GM19023 (cell line): ENCODE data around the gene ARHGEF5.
"Not testable (repeated sequence)": the region's sequence is repeated elsewhere in the genome, so short reads cannot be mapped to it uniquely, and the experiment has no call there.

Source experiments
- ATAC-seq: cut with Tn5 transposase; IDR thresholded peaks from one replicate; pipeline ENCODE4 v1.9.1; 2021; ENCODE audit warnings: mild to moderate bottlenecking, moderate library complexity; ENCODE audit not compliant: unreplicated experiment

ARHGEF5 gene

GRCh38 chr7:144355176-144355822 lies at the start of gene ARHGEF5:
TSS of gene ARHGEF5 (plus strand) at chr7:144355402. CDS start at chr7:144362670, 7,268 bp downstream.
- ATAC-seq: peak; percentile 68

- not testable (repeated sequence) for ATAC-seq
These were observed 45.5 kb upstream of the ARHGEF5 start for GRCh38 chr7:144309702-144310101.

- ATAC-seq: not testable (repeated sequence)
These were observed 44.0 kb upstream of the ARHGEF5 start for GRCh38 chr7:144311218-144311617.

GRCh38 chr7:144311872-144312469 lies 43.2 kb upstream of the ARHGEF5 start, which contains the start of gene OR2A1:
TSS of gene OR2A1 (plus strand) at chr7:144312419. CDS start at chr7:144318125, 5,706 bp downstream.
- not testable (repeated sequence) for ATAC-seq

GRCh38 chr7:144317537-144317936 lies 37.7 kb upstream of the ARHGEF5 start:
- ATAC-seq: not testable (repeated sequence)

GRCh38 chr7:144319547-144319946 lies 35.7 kb upstream of the ARHGEF5 start:
- not testable (repeated sequence) for ATAC-seq

- not testable (repeated sequence) for ATAC-seq
These were observed 33.5 kb upstream of the ARHGEF5 start for GRCh38 chr7:144321677-144322206.

GRCh38 chr7:144323359-144323758 lies 31.8 kb upstream of the ARHGEF5 start:
- not testable (repeated sequence) for ATAC-seq

- not testable (repeated sequence) for ATAC-seq
These were observed 29.3 kb upstream of the ARHGEF5 start for GRCh38 chr7:144325868-144326267.

GRCh38 chr7:144330044-144330443 lies 25.2 kb upstream of the ARHGEF5 start:
- not testable (repeated sequence) for ATAC-seq

GRCh38 chr7:144331221-144331995 lies 23.8 kb upstream of the ARHGEF5 start:
- ATAC-seq: not testable (repeated sequence)

- not testable (repeated sequence) for ATAC-seq
These were observed 23.3 kb upstream of the ARHGEF5 start for GRCh38 chr7:144331996-144332288.

- peak; percentile 25 for ATAC-seq
These were observed 6.6 kb upstream of the ARHGEF5 start for GRCh38 chr7:144348625-144349024.

- not testable (repeated sequence) for ATAC-seq
These were observed 3.5 kb upstream of the ARHGEF5 start for GRCh38 chr7:144351667-144352066.

GRCh38 chr7:144356185-144356584 lies 983 bp downstream of the ARHGEF5 start:
- ATAC-seq: not testable (repeated sequence)

GRCh38 chr7:144356860-144357259 lies 1.7 kb downstream of the ARHGEF5 start:
- not testable (repeated sequence) for ATAC-seq

GRCh38 chr7:144362061-144362460 lies 6.9 kb downstream of the ARHGEF5 start:
- ATAC-seq: not testable (repeated sequence)

GRCh38 chr7:144365523-144365922 lies 10.3 kb downstream of the ARHGEF5 start:
- not testable (repeated sequence) for ATAC-seq

- ATAC-seq: not testable (repeated sequence)
These were observed 12.0 kb downstream of the ARHGEF5 start for GRCh38 chr7:144367250-144367649.

GRCh38 chr7:144369221-144369620 lies 14.0 kb downstream of the ARHGEF5 start:
- ATAC-seq: not testable (repeated sequence)

- ATAC-seq: no peak
These were observed 23.4 kb downstream of the ARHGEF5 start for GRCh38 chr7:144378651-144379050.
